GM23248 (cell line): ENCODE results near the gene SUPT3H. TPM values are rescaled to one million over a fixed set of nuclear protein-coding genes. Genes with fewer than 3 reads are reported as not detected.

Experiments used
- DNase-seq: peaks from one replicate; pipeline ENCODE4 v3.0.0-alpha.2; 2015
- H2AFZ ChIP-seq: fragments of 200-600 bp; sonication (generic); 2 replicates; pipeline ENCODE4 v1.6.1; 2016; ENCODE audit warnings: antibody characterized with exemption
- H3F3A ChIP-seq: fragments of 200-600 bp; sonication (generic); 2 replicates; pipeline ENCODE4 v1.6.1; 2016; ENCODE audit warnings: mild to moderate bottlenecking, antibody characterized with exemption, mixed run types; ENCODE audit not compliant: insufficient read depth
- H3K27ac ChIP-seq: fragments of 200-600 bp; sonication (generic); 2 replicates; pipeline ENCODE4 v1.5.1; 2016; ENCODE audit warnings: mild to moderate bottlenecking
- H3K27me3 ChIP-seq: fragments of 200-600 bp; sonication (generic); replicated peaks from 2 replicates; pipeline ENCODE4 v1.6.1; 2016; ENCODE audit warnings: mild to moderate bottlenecking; ENCODE audit not compliant: insufficient read depth
- H3K36me3 ChIP-seq: fragments of 200-600 bp; sonication (generic); 2 replicates; pipeline ENCODE4 v1.6.1; 2016; ENCODE audit warnings: low read depth, mild to moderate bottlenecking
- H3K4me1 ChIP-seq: fragments of 200-600 bp; sonication (generic); 2 replicates; pipeline ENCODE4 v1.6.1; 2016; ENCODE audit warnings: mild to moderate bottlenecking; ENCODE audit not compliant: insufficient read depth
- H3K4me2 ChIP-seq: fragments of 200-600 bp; sonication (generic); one replicate; pipeline ENCODE4 v1.6.1; 2016; ENCODE audit warnings: mild to moderate bottlenecking; ENCODE audit not compliant: unreplicated experiment
- H3K4me3 ChIP-seq: fragments of 200-600 bp; sonication (generic); 2 replicates; pipeline ENCODE4 v1.5.1; 2016; ENCODE audit warnings: mild to moderate bottlenecking
- H3K79me2 ChIP-seq: fragments of 200-600 bp; sonication (generic); 2 replicates; pipeline ENCODE4 v1.6.1; 2016; ENCODE audit warnings: mild to moderate bottlenecking; ENCODE audit not compliant: insufficient read depth
- H3K9ac ChIP-seq: fragments of 200-600 bp; sonication (generic); 2 replicates; pipeline ENCODE4 v1.6.1; 2016; ENCODE audit warnings: mild to moderate bottlenecking
- H3K9me2 ChIP-seq: fragments of 200-600 bp; sonication (generic); 2 replicates; pipeline ENCODE4 v1.6.1; 2016; ENCODE audit warnings: mixed run types, mild to moderate bottlenecking, moderate library complexity; ENCODE audit not compliant: insufficient read depth
- H3K9me3 ChIP-seq: fragments of 200-600 bp; sonication (generic); one replicate; pipeline ENCODE4 v1.6.1; 2017; ENCODE audit warnings: low read depth
- H4K20me1 ChIP-seq: fragments of 200-600 bp; sonication (generic); 2 replicates; pipeline ENCODE4 v1.6.0; 2016; ENCODE audit not compliant: insufficient read depth
- EZH2 ChIP-seq: fragments of 200-600 bp; sonication (generic); IDR thresholded peaks from 2 replicates; pipeline ENCODE4 v1.6.1; 2018; ENCODE audit warnings: antibody characterized with exemption, mild to moderate bottlenecking; ENCODE audit not compliant: insufficient read depth, poor library complexity, severe bottlenecking
- EZH2phosphoT487 ChIP-seq: fragments of 200-600 bp; sonication (generic); IDR thresholded peaks from 2 replicates; pipeline ENCODE4 v1.6.1; 2018; ENCODE audit warnings: antibody characterized with exemption, moderate library complexity, mild to moderate bottlenecking, low read depth; ENCODE audit not compliant: insufficient read depth
- WGBS, 2 experiments: methylation state at CpG; one replicate each; pipeline ENCODE4 v1.1.6; 2015 to 2017; ENCODE audit warnings: low lambda C conversion rate in 2 of 2, low coverage in 1 of 2; ENCODE audit errors: missing lambda C conversion rate in 2 of 2; 5-methylcytosine and 5-hydroxymethylcytosine counted together
- in situ Hi-C: fragments of 300-500 bp; cut with MboI; formaldehyde crosslinking; loops from 2 replicates; pipeline ENCODE4 v1.15.0; 2020
- polyA plus RNA-seq: library from polyadenylated mRNA; unstranded; fragments of >200 nt; fragmentation: Nextera tagmentation; extraction: Ambion mirVana; gene quantifications from 2 replicates; pipeline ENCODE4 v1.2.1, GENCODE V29; 2016
- total RNA-seq: library from RNA; depleted of rRNA; stranded (reverse); fragments of >200 nt; shearing (Covaris generic); gene quantifications from 2 replicates; pipeline ENCODE4 v1.2.3, GENCODE V29; 2014

The SUPT3H gene
- total and polyA plus RNA-seq, 2 experiments from 2014 or later: 9.3 to 12.4 TPM

GRCh38 chr6:44859901-44860410 is 517.8 kb downstream of the SUPT3H start:
- Histone ChIP-seq H3K36me3 (no peaks in the 10 kb centered on the region), H2AFZ (no peak overlapping the region), H3K9me3 (no peaks in the 10 kb centered on the region), H3K4me2 (no peak overlapping the region), H3K9me2 (no peaks in the 10 kb centered on the region), H3K9ac (no peak overlapping the region), H3K27me3 (no peaks in the 10 kb centered on the region), H3K4me1 (peaks cover 16% of the 10 kb centered on the region), H3K4me3 (no peak overlapping the region), H4K20me1 (no peaks in the 10 kb centered on the region), H3F3A (peaks cover 18% of the 10 kb centered on the region), H3K27ac (no peak overlapping the region), H3K79me2 (no peaks in the 10 kb centered on the region)
- in situ Hi-C loops: no loop called here
- 79 to 83% methylated on average over 2 of the region's 2 CpGs for WGBS, 2 experiments
- TF ChIP-seq EZH2phosphoT487: no peak
- no peak for TF ChIP-seq EZH2
- DNase-seq: no peak

DNA sequence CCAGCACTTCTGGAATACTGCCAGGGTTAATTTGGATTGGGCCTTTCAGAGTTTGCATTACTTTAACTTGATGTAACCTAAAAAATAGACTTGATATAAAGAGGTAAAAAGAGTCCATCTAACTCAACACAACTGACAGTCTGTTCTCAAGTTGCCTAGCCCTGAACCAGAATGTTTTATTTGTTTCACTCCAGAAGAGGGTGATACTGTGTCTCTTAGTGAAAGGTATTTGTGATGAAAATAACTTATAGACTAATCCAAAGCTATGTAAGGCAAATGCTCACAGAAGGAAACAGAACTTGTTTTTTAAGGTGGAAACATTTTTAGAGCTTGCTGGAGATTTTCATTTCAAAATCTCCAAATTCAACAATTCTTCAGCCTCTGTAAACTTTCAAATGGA is 518.7 kb downstream of the SUPT3H start:
- H2AFZ ChIP-seq: no peak overlapping the region
- no peak overlapping the region for H3K4me2 ChIP-seq
- no peaks in the 10 kb centered on the region for H3K9me3 ChIP-seq
- H3K4me1 ChIP-seq: peaks cover 16% of the 10 kb centered on the region
- TF ChIP-seq EZH2phosphoT487 (no peak), EZH2 (no peak)
- no peaks in the 10 kb centered on the region for H3K9me2 ChIP-seq
- H3K4me3 ChIP-seq: no peak overlapping the region
- H4K20me1 ChIP-seq: no peaks in the 10 kb centered on the region
- H3K27ac ChIP-seq: no peak overlapping the region
- H3K27me3 ChIP-seq: no peaks in the 10 kb centered on the region
- in situ Hi-C loops: no loop called here
- DNase-seq: peak; percentile 8
- no peaks in the 10 kb centered on the region for H3K79me2 ChIP-seq
- H3K36me3 ChIP-seq: no peaks in the 10 kb centered on the region
- H3F3A ChIP-seq: peaks cover 18% of the 10 kb centered on the region
- H3K9ac ChIP-seq: no peak overlapping the region

- TF ChIP-seq EZH2 (no peak), EZH2phosphoT487 (no peak)
- no peak for DNase-seq
- H3K4me2 ChIP-seq: peak overlapping the region; percentile 53
- peak overlapping the region; percentile 12; the same call in 1 of the 2 replicates for H3K4me3 ChIP-seq
- in situ Hi-C loops: no loop called here
- H3K4me1 ChIP-seq: peaks cover 17% of the 10 kb centered on the region
- no peaks in the 10 kb centered on the region for H3K27me3 ChIP-seq
- no peak overlapping the region for H3K9ac ChIP-seq
- peak overlapping the region; percentile 7; the same call in 1 of the 2 replicates for H3K27ac ChIP-seq
- H3K9me2 ChIP-seq: no peaks in the 10 kb centered on the region
- no peaks in the 10 kb centered on the region for H3K9me3 ChIP-seq
- H4K20me1 ChIP-seq: no peaks in the 10 kb centered on the region
- H3K36me3 ChIP-seq: no peaks in the 10 kb centered on the region
- H3F3A ChIP-seq: peaks cover 18% of the 10 kb centered on the region
- no peaks in the 10 kb centered on the region for H3K79me2 ChIP-seq
- WGBS, 2 experiments: 70 to 71% methylated on average over 3 of the region's 3 CpGs
- H2AFZ ChIP-seq: 0 out of 2 replicates have a peak overlapping the region, but pooled peaks have one; percentile 38
These were observed 521.3 kb downstream of the SUPT3H start for GRCh38 chr6:44856479-44856878.

DNA sequence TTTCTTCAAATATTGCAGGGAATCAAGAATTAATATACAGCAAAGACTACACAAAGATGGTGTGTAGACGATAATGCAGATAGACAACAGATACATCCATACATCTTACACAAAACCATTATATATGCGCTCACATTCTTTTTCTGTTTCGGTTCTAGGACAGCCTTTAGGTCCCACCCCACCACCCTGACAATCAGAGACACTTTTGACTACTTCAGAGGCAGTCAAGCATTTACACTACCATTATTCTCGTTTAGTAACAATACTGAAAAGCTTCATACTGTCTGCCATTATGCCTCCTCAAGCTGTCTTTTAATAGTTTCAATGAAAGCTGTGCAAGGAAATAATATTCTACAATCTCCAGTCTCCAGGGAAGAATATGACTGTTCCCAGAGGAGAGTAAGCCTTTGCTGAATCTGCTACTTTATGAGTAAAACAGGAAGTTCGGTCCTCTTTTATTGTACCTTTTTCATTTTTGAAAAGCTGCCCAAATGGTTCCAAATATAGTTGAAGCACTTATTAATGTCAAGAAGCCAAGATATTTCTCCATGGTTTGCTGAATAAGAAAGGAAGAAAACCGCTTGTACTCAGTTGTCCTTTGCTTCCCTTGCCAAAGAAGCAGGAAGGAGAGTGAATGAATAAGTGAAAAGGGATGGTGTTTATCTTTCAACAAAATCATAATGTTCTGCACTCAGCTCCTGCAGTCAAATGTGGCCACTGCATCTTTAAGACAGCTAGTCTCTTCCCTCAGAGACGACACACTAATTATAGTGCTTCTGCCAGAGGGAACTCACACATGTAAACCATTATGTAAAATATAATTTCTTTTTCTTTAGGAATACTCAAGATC is 521.9 kb downstream of the SUPT3H start:
- Histone ChIP-seq H3K79me2 (no peaks in the 10 kb centered on the region), H3K4me3 (peak overlapping the region; percentile 12; the same call in 1 of the 2 replicates), H3K27ac (peak overlapping the region; percentile 7; the same call in 1 of the 2 replicates), H3K9me2 (no peaks in the 10 kb centered on the region), H4K20me1 (no peaks in the 10 kb centered on the region), H3K4me1 (peaks cover 24% of the 10 kb centered on the region), H2AFZ (peak overlapping the region; percentile 38; the same call in 1 of the 2 replicates), H3K9ac (no peak overlapping the region), H3K36me3 (no peaks in the 10 kb centered on the region), H3K9me3 (no peaks in the 10 kb centered on the region), H3K27me3 (no peaks in the 10 kb centered on the region), H3K4me2 (peak overlapping the region; percentile 53), H3F3A (peaks cover 18% of the 10 kb centered on the region)
- peak; percentile 74 for DNase-seq
- no peak for TF ChIP-seq EZH2
- TF ChIP-seq EZH2phosphoT487: no peak
- in situ Hi-C loops: no loop called here
- WGBS, 2 experiments: 49 to 50% methylated on average over 7 of the region's 7 CpGs
